ENCODE results near the gene COL6A2. TPM values are rescaled to one million over a fixed set of nuclear protein-coding genes. Genes with fewer than 3 reads are reported as not detected.

Gene COL6A2
- total RNA-seq, 1 donor from 2014 or later, result 373 TPM

- Histone ChIP-seq H3K36me3 (ENCODE audit: control insufficient read depth, insufficient read depth, low read length) (no peaks in the 10 kb centered on the region), H3K27me3 (ENCODE audit: control insufficient read depth, insufficient read depth, low read length) (peaks cover 7% of the 10 kb centered on the region), H3K4me3 (ENCODE audit: low read depth, low read length) (no peak overlapping the region)
- no peak for DNase-seq (ENCODE audit: low read depth)
- TF ChIP-seq CTCF (IDR thresholded peaks at IDR 0.05; ENCODE audit: insufficient read depth, low read length, poor library complexity, severe bottlenecking), result no peak
These were observed 34.1 kb downstream of the COL6A2 start for GRCh38 chr21:46131838-46132651.

GRCh38 chr21:46135782-46136395 lies 38.0 kb downstream of the COL6A2 start:
- DNase-seq (ENCODE audit: low read depth), result no peak
- Histone ChIP-seq H3K27me3 (ENCODE audit: control insufficient read depth, insufficient read depth, low read length) (peaks cover 25% of the 10 kb centered on the region), H3K36me3 (ENCODE audit: control insufficient read depth, insufficient read depth, low read length) (no peaks in the 10 kb centered on the region), H3K4me3 (ENCODE audit: low read depth, low read length) (no peak overlapping the region)
- TF ChIP-seq CTCF (IDR thresholded peaks at IDR 0.05; ENCODE audit: insufficient read depth, low read length, poor library complexity, severe bottlenecking), result no peak

GRCh38 chr21:46136739-46137349 lies 38.9 kb downstream of the COL6A2 start:
- Histone ChIP-seq H3K36me3 (ENCODE audit: control insufficient read depth, insufficient read depth, low read length) (no peaks in the 10 kb centered on the region), H3K4me3 (ENCODE audit: low read depth, low read length) (no peak overlapping the region), H3K27me3 (ENCODE audit: control insufficient read depth, insufficient read depth, low read length) (peaks cover 25% of the 10 kb centered on the region)
- no peak for TF ChIP-seq CTCF (IDR thresholded peaks at IDR 0.05; ENCODE audit: insufficient read depth, low read length, poor library complexity, severe bottlenecking)
- no peak for DNase-seq (ENCODE audit: low read depth)

- Histone ChIP-seq H3K4me3 (ENCODE audit: low read depth, low read length) (no peak overlapping the region), H3K27me3 (ENCODE audit: control insufficient read depth, insufficient read depth, low read length) (peaks cover 25% of the 10 kb centered on the region), H3K36me3 (ENCODE audit: control insufficient read depth, insufficient read depth, low read length) (no peaks in the 10 kb centered on the region)
- no peak for TF ChIP-seq CTCF (IDR thresholded peaks at IDR 0.05; ENCODE audit: insufficient read depth, low read length, poor library complexity, severe bottlenecking)
- DNase-seq (ENCODE audit: low read depth), result no peak
These were observed 40.0 kb downstream of the COL6A2 start for GRCh38 chr21:46137908-46138307.

GRCh38 chr21:46138383-46138970 lies 40.6 kb downstream of the COL6A2 start:
- no peak for TF ChIP-seq CTCF (IDR thresholded peaks at IDR 0.05; ENCODE audit: insufficient read depth, low read length, poor library complexity, severe bottlenecking)
- Histone ChIP-seq H3K4me3 (ENCODE audit: low read depth, low read length) (no peak overlapping the region), H3K27me3 (ENCODE audit: control insufficient read depth, insufficient read depth, low read length) (peaks cover 25% of the 10 kb centered on the region), H3K36me3 (ENCODE audit: control insufficient read depth, insufficient read depth, low read length) (no peaks in the 10 kb centered on the region)
- DNase-seq (ENCODE audit: low read depth), result no peak

Measured in kidney epithelial cell (primary cell).